ENCODE measurements around the gene IMMP2L.

The IMMP2L gene

DNA sequence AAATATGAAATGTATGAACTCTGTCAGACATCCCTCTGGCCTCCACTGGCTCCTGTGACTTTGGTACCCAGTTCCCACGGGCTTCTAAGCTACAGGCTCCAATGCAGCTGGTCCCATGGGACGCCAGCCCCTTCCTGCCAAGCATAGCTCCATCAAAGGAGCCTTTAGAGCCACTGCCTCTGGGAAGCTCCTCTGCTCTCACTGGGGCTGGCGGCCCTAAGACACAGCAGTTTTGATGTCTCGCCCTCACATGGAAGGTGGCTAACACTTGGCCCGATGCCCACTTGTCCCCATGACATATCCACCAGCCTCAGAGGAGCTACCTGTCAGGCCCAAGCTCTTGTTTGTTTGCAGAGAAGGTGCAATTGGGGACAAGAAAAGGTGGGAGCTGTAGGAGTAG lies 925.0 kb downstream of the IMMP2L start:
- Histone ChIP-seq H3K9me3 (ENCODE audit: control insufficient read depth in 1 of 2, low read length in 2 of 2) (peaks cover 6% of the 10 kb centered on the region in 2 donors), H3K4me3 (ENCODE audit: low read depth in 1 of 2, low read length in 2 of 2) (no peak overlapping the region), H3K36me3 (ENCODE audit: control insufficient read depth in 1 of 2, insufficient read depth in 2 of 2, low read length in 2 of 2) (no peaks in the 10 kb centered on the region), H3K27me3 (ENCODE audit: low read depth, low read length) (no peaks in the 10 kb centered on the region), H3K4me1 (ENCODE audit: control insufficient read depth in 1 of 2, insufficient read depth in 2 of 2, low read length in 2 of 2) (no peaks in the 10 kb centered on the region), H3K27ac (ENCODE audit: low read length) (no peak overlapping the region)

- no peak overlapping the region for H3K27ac ChIP-seq (ENCODE audit: low read length)
- H3K4me3 ChIP-seq (ENCODE audit: low read depth in 1 of 2, low read length in 2 of 2), result no peak overlapping the region
- H3K27me3 ChIP-seq (ENCODE audit: low read depth, low read length), result no peaks in the 10 kb centered on the region
Observed at GRCh38 chr7:110633313-110633712, 929.0 kb downstream of the IMMP2L start.

GRCh38 chr7:110626414-110626813 lies 935.9 kb downstream of the IMMP2L start:
- no peak overlapping the region for H3K27ac ChIP-seq (ENCODE audit: low read length)
- no peak overlapping the region for H3K4me3 ChIP-seq (ENCODE audit: low read depth in 1 of 2, low read length in 2 of 2)
- H3K27me3 ChIP-seq (ENCODE audit: low read depth, low read length), result no peaks in the 10 kb centered on the region
- H3K9me3 ChIP-seq (ENCODE audit: control insufficient read depth in 1 of 2, low read length in 2 of 2), result no peaks in the 10 kb centered on the region
- H3K36me3 ChIP-seq (ENCODE audit: control insufficient read depth in 1 of 2, insufficient read depth in 2 of 2, low read length in 2 of 2), result no peaks in the 10 kb centered on the region
- H3K4me1 ChIP-seq (ENCODE audit: control insufficient read depth in 1 of 2, insufficient read depth in 2 of 2, low read length in 2 of 2), result no peaks in the 10 kb centered on the region

More at GRCh38 chr7:110633313-110633712, 929.0 kb downstream of the IMMP2L start:
- Histone ChIP-seq H3K4me1 (ENCODE audit: control insufficient read depth in 1 of 2, insufficient read depth in 2 of 2, low read length in 2 of 2) (no peaks in the 10 kb centered on the region), H3K36me3 (ENCODE audit: control insufficient read depth in 1 of 2, insufficient read depth in 2 of 2, low read length in 2 of 2) (no peaks in the 10 kb centered on the region), H3K9me3 (ENCODE audit: control insufficient read depth in 1 of 2, low read length in 2 of 2) (peaks cover 6% of the 10 kb centered on the region in 2 donors)

DNA sequence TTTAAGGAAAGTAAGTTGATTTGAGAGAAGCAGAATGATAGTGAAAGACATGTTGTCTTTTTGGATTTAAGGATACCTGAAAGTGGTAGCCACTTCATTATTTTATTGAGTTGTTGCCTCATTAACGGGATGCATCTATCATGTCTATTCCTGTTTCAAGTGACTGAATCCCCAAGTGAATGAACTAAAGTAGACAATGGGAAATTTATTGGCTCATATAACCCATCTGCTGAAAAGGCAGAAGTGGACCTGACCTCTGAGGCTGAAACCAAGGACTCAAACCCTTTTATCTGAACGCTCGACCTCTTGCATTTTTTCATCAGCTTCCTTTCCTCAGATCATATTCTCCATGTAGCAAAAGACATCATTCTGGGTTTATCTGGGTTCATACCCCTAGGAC lies 937.0 kb downstream of the IMMP2L start:
- no peaks in the 10 kb centered on the region for H3K27me3 ChIP-seq (ENCODE audit: low read depth, low read length)
- no peaks in the 10 kb centered on the region for H3K4me1 ChIP-seq (ENCODE audit: control insufficient read depth in 1 of 2, insufficient read depth in 2 of 2, low read length in 2 of 2)
- no peaks in the 10 kb centered on the region for H3K9me3 ChIP-seq (ENCODE audit: control insufficient read depth in 1 of 2, low read length in 2 of 2)
- H3K27ac ChIP-seq (ENCODE audit: low read length), result no peak overlapping the region
- H3K4me3 ChIP-seq (ENCODE audit: low read depth in 1 of 2, low read length in 2 of 2), result no peak overlapping the region
- H3K36me3 ChIP-seq (ENCODE audit: control insufficient read depth in 1 of 2, insufficient read depth in 2 of 2, low read length in 2 of 2), result no peaks in the 10 kb centered on the region

- no peaks in the 10 kb centered on the region for H3K27me3 ChIP-seq (ENCODE audit: low read depth, low read length)
Observed at GRCh38 chr7:110623436-110623835, 938.9 kb downstream of the IMMP2L start.

GRCh38 chr7:110621289-110621688 lies 941.0 kb downstream of the IMMP2L start:
- no peak overlapping the region for H3K4me3 ChIP-seq (ENCODE audit: low read depth in 1 of 2, low read length in 2 of 2)
- no peaks in the 10 kb centered on the region for H3K9me3 ChIP-seq (ENCODE audit: control insufficient read depth in 1 of 2, low read length in 2 of 2)
- H3K36me3 ChIP-seq (ENCODE audit: control insufficient read depth in 1 of 2, insufficient read depth in 2 of 2, low read length in 2 of 2), result no peaks in the 10 kb centered on the region
- H3K4me1 ChIP-seq (ENCODE audit: control insufficient read depth in 1 of 2, insufficient read depth in 2 of 2, low read length in 2 of 2), result no peaks in the 10 kb centered on the region
- no peaks in the 10 kb centered on the region for H3K27me3 ChIP-seq (ENCODE audit: low read depth, low read length)
- H3K27ac ChIP-seq (ENCODE audit: low read length), result no peak overlapping the region

More at GRCh38 chr7:110623436-110623835, 938.9 kb downstream of the IMMP2L start:
- Histone ChIP-seq H3K9me3 (ENCODE audit: control insufficient read depth in 1 of 2, low read length in 2 of 2) (no peaks in the 10 kb centered on the region), H3K36me3 (ENCODE audit: control insufficient read depth in 1 of 2, insufficient read depth in 2 of 2, low read length in 2 of 2) (no peaks in the 10 kb centered on the region), H3K4me1 (ENCODE audit: control insufficient read depth in 1 of 2, insufficient read depth in 2 of 2, low read length in 2 of 2) (no peaks in the 10 kb centered on the region), H3K4me3 (ENCODE audit: low read depth in 1 of 2, low read length in 2 of 2) (no peak overlapping the region), H3K27ac (ENCODE audit: low read length) (no peak overlapping the region)

DNA sequence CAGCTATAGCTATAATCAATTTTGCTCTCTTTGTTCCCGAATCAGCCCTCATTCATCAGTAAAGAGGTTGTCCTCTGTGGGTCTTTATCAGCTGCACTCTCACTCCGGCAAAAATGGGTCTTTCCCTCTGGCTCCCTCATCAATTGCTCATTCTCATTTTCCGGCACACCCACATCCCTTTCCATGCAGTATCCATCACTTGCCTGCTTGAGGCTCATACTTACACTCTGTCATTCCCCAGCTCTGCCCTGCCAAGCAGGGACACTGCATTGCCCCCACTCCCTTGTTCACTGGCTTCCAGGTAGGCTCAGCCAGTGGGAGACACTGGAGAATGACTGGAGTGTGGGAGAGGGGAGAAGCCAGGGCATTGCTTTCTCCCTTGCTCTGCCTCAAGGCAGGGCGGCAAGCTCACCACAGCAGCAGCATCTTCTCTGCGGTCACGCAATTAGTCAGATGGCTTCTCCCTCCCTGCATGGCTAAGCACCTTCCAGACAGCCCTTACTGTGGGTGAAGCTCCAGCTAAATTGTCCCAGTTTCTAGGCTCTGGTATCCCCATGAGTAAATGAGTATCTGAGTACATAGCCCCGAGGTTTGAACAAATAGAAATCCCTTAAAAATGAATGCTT lies 942.1 kb downstream of the IMMP2L start:
- Histone ChIP-seq H3K27ac (ENCODE audit: low read length) (no peak overlapping the region), H3K9me3 (ENCODE audit: control insufficient read depth in 1 of 2, low read length in 2 of 2) (no peaks in the 10 kb centered on the region), H3K4me1 (ENCODE audit: control insufficient read depth in 1 of 2, insufficient read depth in 2 of 2, low read length in 2 of 2) (no peaks in the 10 kb centered on the region), H3K27me3 (ENCODE audit: low read depth, low read length) (no peaks in the 10 kb centered on the region), H3K4me3 (ENCODE audit: low read depth in 1 of 2, low read length in 2 of 2) (no peak overlapping the region), H3K36me3 (ENCODE audit: control insufficient read depth in 1 of 2, insufficient read depth in 2 of 2, low read length in 2 of 2) (no peaks in the 10 kb centered on the region)

All from muscle layer of duodenum (tissue), 2 donors.